Measurements from ENCODE around the gene ZNF326. TPM values are rescaled to one million over a fixed set of nuclear protein-coding genes. Genes with fewer than 3 reads are reported as not detected.

Gene ZNF326
- polyA plus RNA-seq, 1 of the 3 experiments (the other 2 are of a cell fraction) = 16.4 TPM

GRCh38 chr1:89953929-89954328 is 41.0 kb upstream of the ZNF326 start:
- CTCF ChIA-PET = interaction anchor here (0.6 to 1.2 kb wide), 3 partner anchors 110 to 151 kb away, joined by 3 read pairs; no protein-coding TSS in a partner anchor
- TF ChIP-seq USF1 (IDR thresholded peaks at IDR 0.05; ENCODE audit: borderline replicate concordance, low read depth) (no peak), ELF1 (IDR thresholded peaks at IDR 0.05) (no peak), NFIC (IDR thresholded peaks at IDR 0.05; ENCODE audit: borderline replicate concordance) (no peak), CTCF (IDR thresholded peaks at IDR 0.05) (no peak), YY1 (IDR thresholded peaks at IDR 0.05; ENCODE audit: low read depth) (no peak), EP300 (IDR thresholded peaks at IDR 0.05; ENCODE audit: borderline replicate concordance in 1 of 2, low read depth in 1 of 2, low read length in 1 of 2) (no peak), CHD2 (IDR thresholded peaks at IDR 0.05; ENCODE audit: low read length, partially characterized antibody) (no peak)
- no peak overlapping the region for H3K4me3 ChIP-seq (ENCODE audit: low read depth in 2 of 2, low read length in 1 of 2)

GRCh38 chr1:89954401-89954800 is 40.5 kb upstream of the ZNF326 start:
- DNase-seq = no peak
- TF ChIP-seq SIN3A (IDR thresholded peaks at IDR 0.05; ENCODE audit: borderline replicate concordance, low read depth, low read length) = no peak
- Histone ChIP-seq H3K9me2 (no peaks in the 10 kb centered on the region), H3K4me1 (ENCODE audit: control insufficient read depth in 1 of 2, insufficient read depth in 2 of 2, low read depth in 1 of 2, low read length in 1 of 2) (peaks cover 0 to 14% of the 10 kb centered on the region in 2 experiments; a peak in 1 of 4 replicates), H3K27ac (ENCODE audit: low read depth in 2 of 2, low read length in 1 of 2) (no peak overlapping the region), H3K4me2 (no peak overlapping the region), H3K79me2 (ENCODE audit: insufficient read depth) (no peaks in the 10 kb centered on the region), H3K4me3 (ENCODE audit: low read depth in 2 of 2, low read length in 1 of 2) (no peak overlapping the region), H3K9me3 (no peaks in the 10 kb centered on the region), H2AFZ (ENCODE audit: low read depth) (no peak overlapping the region), H3F3A (replicated peaks; ENCODE audit: insufficient read depth) (peaks cover 27% of the 10 kb centered on the region), H3K9ac (no peak overlapping the region), H4K20me1 (ENCODE audit: insufficient read depth) (no peaks in the 10 kb centered on the region), H3K27me3 (ENCODE audit: insufficient read depth) (no peaks in the 10 kb centered on the region), H3K36me3 (replicated peaks in 1 of 2; ENCODE audit: control insufficient read depth in 1 of 2, insufficient read depth in 2 of 2, low read length in 1 of 2) (no peaks in the 10 kb centered on the region)
- POLR2A ChIA-PET = no interaction called here
- WGBS (ENCODE audit: low lambda C conversion rate) = 100% methylated on average over 1 of the region's 1 CpG
- CTCF ChIA-PET = interaction anchor here (1.0 to 1.2 kb wide), 2 partner anchors 111 to 149 kb away, joined by 3 read pairs; no protein-coding TSS in a partner anchor

More at GRCh38 chr1:89953929-89954328, 41.0 kb upstream of the ZNF326 start:
- no peaks in the 10 kb centered on the region for H3K9me2 ChIP-seq
- 100% methylated on average over 1 of the region's 1 CpG for WGBS (ENCODE audit: low lambda C conversion rate)
- no peaks in the 10 kb centered on the region for H3K27me3 ChIP-seq (ENCODE audit: insufficient read depth)
- H3K27ac ChIP-seq (ENCODE audit: low read depth in 2 of 2, low read length in 1 of 2) = peak overlapping the region in 1 of 2 experiments; percentile 88; a peak in 2 of 4 replicates
- POLR2A ChIA-PET = no interaction called here
- H3K36me3 ChIP-seq (replicated peaks in 1 of 2; ENCODE audit: control insufficient read depth in 1 of 2, insufficient read depth in 2 of 2, low read length in 1 of 2) = no peaks in the 10 kb centered on the region
- H4K20me1 ChIP-seq (ENCODE audit: insufficient read depth) = no peaks in the 10 kb centered on the region
- no peaks in the 10 kb centered on the region for H3K9me3 ChIP-seq
- peaks cover 0 to 14% of the 10 kb centered on the region in 2 experiments; a peak in 1 of 4 replicates for H3K4me1 ChIP-seq (ENCODE audit: control insufficient read depth in 1 of 2, insufficient read depth in 2 of 2, low read depth in 1 of 2, low read length in 1 of 2)
- H3F3A ChIP-seq (replicated peaks; ENCODE audit: insufficient read depth) = peaks cover 27% of the 10 kb centered on the region
- H2AFZ ChIP-seq (ENCODE audit: low read depth) = no peak overlapping the region
- no peaks in the 10 kb centered on the region for H3K79me2 ChIP-seq (ENCODE audit: insufficient read depth)
- no peak overlapping the region for H3K4me2 ChIP-seq
- H3K9ac ChIP-seq = peak overlapping the region; percentile 49; the same call in 1 of the 2 replicates
- DNase-seq = no peak
